GM21825 (cell line): ENCODE measurements around the gene AURKAIP1.
"Not testable (repeated sequence)": the region's sequence is repeated elsewhere in the genome, so short reads cannot be mapped to it uniquely, and the experiment has no call there.

Experiments
- ATAC-seq: cut with Tn5 transposase; IDR thresholded peaks from one replicate; pipeline ENCODE4 v1.9.1; 2021; ENCODE audit warnings: mild to moderate bottlenecking, moderate library complexity; ENCODE audit not compliant: unreplicated experiment

AURKAIP1 gene

GRCh38 chr1:1406821-1407635 lies 32.0 kb upstream of the AURKAIP1 start, which contains the start of gene MRPL20:
MRPL20 (minus strand) TSS chr1:1407293; CDS start chr1:1407217, 76 bp downstream.
- peak; percentile 89 for ATAC-seq

- no peak for ATAC-seq
Observed at GRCh38 chr1:1406101-1406820, 31.3 kb upstream of the AURKAIP1 start.

- ATAC-seq = no peak
Observed at GRCh38 chr1:1403653-1404052, 28.6 kb upstream of the AURKAIP1 start.

GRCh38 chr1:1402901-1403392 lies 27.9 kb upstream of the AURKAIP1 start:
- ATAC-seq = not testable (repeated sequence)

GRCh38 chr1:1402072-1402900 lies 27.3 kb upstream of the AURKAIP1 start:
- ATAC-seq = no peak

GRCh38 chr1:1401457-1402010 lies 26.5 kb upstream of the AURKAIP1 start:
- no peak for ATAC-seq

GRCh38 chr1:1400576-1401456 lies 25.8 kb upstream of the AURKAIP1 start:
- ATAC-seq = no peak

GRCh38 chr1:1399872-1400575 lies 25.0 kb upstream of the AURKAIP1 start:
- peak; percentile 2 for ATAC-seq

GRCh38 chr1:1399187-1399871 lies 24.3 kb upstream of the AURKAIP1 start, which contains the start of gene CCNL2:
CCNL2 (minus strand) TSS chr1:1399335; CDS start chr1:1399306, 29 bp downstream.
- ATAC-seq = peak; percentile 84

GRCh38 chr1:1398677-1399186 lies 23.7 kb upstream of the AURKAIP1 start:
- ATAC-seq = peak; percentile 10

- no peak for ATAC-seq
Observed at GRCh38 chr1:1397839-1398523, 23.0 kb upstream of the AURKAIP1 start.

GRCh38 chr1:1395166-1395565 lies 20.2 kb upstream of the AURKAIP1 start:
- no peak for ATAC-seq

GRCh38 chr1:1394116-1394515 lies 19.1 kb upstream of the AURKAIP1 start:
- no peak for ATAC-seq

- no peak for ATAC-seq
Observed at GRCh38 chr1:1393428-1393827, 18.4 kb upstream of the AURKAIP1 start.

- no peak for ATAC-seq
Observed at GRCh38 chr1:1393014-1393413, 18.0 kb upstream of the AURKAIP1 start.

- ATAC-seq = no peak
Observed at GRCh38 chr1:1391225-1391624, 16.2 kb upstream of the AURKAIP1 start.

GRCh38 chr1:1390675-1391074 lies 15.7 kb upstream of the AURKAIP1 start:
- ATAC-seq = no peak

GRCh38 chr1:1388078-1388472 lies 13.1 kb upstream of the AURKAIP1 start:
- ATAC-seq = no peak
